AG09319 (cell line): Measurements from ENCODE around the gene NNT.
A peak's percentile ranks its signal among the peaks of the same experiment; 100 is the strongest.

ENCODE experiments used
- DNase-seq: peaks from one replicate; pipeline ENCODE4 v3.0.0-alpha.2; 2010; ENCODE audit warnings: low read depth; ENCODE audit errors: extremely low read depth
- TF ChIP-seq, protein P1 (sequence below): IDR thresholded peaks from 2 replicates; pipeline ENCODE4 v1.5.1; 2011; ENCODE audit warnings: low read depth, mild to moderate bottlenecking, inconsistent platforms, low read length, moderate library complexity

NNT gene

DNA sequence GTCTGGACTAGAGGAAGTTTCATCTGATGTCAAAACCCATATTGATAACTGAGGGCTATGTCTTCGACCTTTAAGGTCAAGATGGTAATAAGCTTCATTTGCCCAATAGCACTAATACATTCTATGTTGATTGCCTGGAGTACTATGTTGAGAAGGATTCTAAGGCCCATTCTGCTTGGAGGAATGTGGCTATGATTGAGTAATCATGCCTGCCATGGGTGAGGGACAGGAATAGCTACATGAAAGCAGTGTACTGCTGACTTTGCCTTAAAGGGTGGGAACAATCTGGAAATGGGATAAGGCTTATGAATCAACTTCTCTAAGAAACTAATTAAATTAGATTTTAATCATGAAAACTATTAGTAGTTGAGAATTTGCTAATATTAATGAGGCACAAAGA lies 13.6 kb downstream of the NNT start:
- TF ChIP-seq, protein P1, sequence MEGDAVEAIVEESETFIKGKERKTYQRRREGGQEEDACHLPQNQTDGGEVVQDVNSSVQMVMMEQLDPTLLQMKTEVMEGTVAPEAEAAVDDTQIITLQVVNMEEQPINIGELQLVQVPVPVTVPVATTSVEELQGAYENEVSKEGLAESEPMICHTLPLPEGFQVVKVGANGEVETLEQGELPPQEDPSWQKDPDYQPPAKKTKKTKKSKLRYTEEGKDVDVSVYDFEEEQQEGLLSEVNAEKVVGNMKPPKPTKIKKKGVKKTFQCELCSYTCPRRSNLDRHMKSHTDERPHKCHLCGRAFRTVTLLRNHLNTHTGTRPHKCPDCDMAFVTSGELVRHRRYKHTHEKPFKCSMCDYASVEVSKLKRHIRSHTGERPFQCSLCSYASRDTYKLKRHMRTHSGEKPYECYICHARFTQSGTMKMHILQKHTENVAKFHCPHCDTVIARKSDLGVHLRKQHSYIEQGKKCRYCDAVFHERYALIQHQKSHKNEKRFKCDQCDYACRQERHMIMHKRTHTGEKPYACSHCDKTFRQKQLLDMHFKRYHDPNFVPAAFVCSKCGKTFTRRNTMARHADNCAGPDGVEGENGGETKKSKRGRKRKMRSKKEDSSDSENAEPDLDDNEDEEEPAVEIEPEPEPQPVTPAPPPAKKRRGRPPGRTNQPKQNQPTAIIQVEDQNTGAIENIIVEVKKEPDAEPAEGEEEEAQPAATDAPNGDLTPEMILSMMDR, result no peak
- no peak for DNase-seq

DNA sequence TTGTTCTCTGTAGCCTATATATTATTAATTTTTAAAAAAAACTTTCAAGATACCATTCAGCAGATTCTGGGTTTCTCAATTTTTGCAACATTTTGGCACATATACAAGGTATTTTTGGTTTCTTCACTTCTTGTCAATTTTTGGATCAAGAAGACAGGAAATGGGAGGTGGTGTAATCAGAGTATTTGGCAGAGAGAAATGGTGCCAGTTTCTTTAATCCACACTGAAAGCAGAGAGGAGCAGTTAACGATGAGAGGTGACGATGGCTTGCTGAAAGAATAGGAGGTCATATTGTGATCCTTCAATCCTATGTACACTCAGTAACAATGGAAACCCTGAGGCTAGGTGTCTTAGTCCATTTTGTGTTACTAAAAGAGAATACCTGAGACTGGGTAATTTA lies 16.4 kb downstream of the NNT start:
- TF ChIP-seq, protein P1, result no peak
- DNase-seq, result no peak

DNA sequence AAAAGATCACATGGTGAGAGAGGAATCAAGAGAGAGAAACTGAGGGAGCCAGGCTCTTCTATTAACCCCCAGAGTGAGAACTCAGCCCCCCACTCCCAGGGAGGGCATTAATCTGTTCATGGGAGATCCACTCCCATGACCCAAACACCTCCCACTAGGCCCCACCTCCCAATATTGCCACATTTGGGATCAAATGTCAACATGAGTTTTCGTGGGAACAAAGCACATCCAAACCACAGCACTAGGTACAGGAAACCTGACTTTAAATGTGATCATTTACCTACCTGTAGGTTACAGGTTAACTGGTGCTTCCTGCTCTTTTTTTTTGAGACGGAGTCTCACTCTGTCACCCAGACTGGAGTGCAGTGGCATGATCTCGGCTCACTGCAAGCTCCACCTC lies 16.9 kb downstream of the NNT start:
- TF ChIP-seq, protein P1, result no peak
- no peak for DNase-seq

DNA sequence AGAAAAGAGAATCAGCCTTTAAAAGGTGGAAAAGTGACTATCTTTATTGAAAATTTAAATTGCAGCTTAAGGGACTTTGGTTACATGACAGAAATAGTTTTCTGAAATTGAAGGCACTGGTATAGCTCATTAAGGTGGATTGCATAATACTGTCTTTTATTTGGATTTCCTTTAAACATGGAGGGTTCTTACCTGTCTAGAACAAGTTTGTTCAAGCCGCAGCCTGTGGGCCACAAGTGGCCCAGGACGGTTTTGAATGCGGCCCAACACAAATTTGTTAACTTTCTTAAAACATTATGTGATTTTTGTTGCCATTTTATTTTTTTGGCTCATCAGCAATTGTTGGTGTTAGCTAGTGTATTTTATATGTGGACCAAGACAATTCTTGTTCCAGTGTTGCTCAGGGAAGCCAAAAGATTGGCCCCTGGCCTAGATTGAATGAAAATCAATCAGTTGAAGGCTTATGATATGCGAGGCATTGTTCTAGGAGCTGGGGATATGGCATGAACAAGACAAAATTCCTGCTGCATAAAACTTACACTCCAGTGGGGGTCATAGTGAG lies 18.0 kb downstream of the NNT start:
- no peak for DNase-seq
- TF ChIP-seq, protein P1, result no peak

DNA sequence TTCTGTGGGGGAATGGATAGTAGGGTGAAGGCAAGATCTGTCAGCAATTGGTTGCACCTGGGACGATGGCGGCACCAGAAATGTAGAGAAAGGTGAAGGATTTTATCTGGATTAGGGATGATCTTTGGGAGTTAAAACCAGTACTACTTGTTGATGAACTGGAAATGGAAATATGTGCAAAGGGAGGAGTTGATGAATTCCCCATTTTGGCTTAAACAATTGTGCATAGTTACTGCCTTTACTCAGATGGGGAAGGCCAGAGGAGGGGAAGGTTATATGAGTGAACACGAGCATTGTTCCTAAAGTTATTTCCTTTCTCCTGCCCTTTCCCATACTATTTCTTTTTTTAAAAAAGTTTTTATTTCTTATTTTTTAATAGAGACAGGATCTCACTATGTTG lies 19.1 kb downstream of the NNT start:
- TF ChIP-seq, protein P1, result no peak
- no peak for DNase-seq

DNA sequence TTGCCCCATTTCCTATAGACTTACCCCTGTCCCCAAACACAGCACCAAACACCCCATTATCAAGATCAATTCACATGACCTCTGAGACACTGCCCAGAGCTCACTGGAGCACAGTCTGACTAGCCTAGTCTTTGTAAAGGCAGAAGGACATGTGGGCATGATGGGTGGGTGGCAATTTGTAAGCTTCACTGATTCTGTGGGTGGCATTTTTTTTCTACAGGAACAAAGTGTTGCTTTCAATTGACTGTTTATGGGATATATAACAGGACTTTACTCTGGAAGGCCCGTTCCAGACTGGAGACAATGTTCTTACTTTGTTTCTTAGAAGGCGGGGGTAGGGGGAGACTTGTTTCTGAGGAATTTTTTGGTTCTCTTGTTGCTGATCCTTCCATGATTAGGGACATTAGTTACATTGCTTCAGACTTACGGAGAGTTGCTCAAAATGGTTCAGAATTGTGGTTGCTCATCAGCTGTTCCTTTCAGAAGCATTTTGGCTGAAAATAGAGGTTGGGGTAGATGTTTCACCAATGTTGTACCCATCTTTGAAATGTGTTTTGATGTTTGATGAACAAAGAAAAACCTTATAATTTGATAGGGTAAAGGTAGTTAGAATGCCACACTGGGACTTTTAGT lies 20.2 kb downstream of the NNT start:
- TF ChIP-seq, protein P1, result no peak
- no peak for DNase-seq

DNA sequence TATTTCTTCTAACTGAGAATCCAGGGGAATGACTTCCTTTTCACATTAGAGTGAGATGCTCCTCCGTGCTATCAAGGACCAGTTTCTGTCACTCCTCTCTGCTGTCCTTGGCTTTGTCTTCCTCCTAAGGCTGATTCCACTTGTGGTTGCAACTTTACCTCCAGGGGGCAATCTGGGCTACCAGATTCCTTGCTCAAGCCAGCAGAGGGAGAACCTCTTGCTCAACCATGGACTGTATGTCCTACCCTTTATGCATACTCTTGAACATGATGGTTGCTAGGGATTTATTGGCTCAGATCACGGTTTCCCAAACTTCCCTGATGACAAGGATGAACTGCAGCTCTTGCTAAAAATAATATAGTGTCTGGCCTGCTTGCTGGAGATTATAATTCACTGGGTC lies 24.0 kb downstream of the NNT start:
- no peak for DNase-seq
- TF ChIP-seq, protein P1, result peak; percentile 57
